Measurements from ENCODE around the gene TMEM131L.
"Not testable (repeated sequence)": the region's sequence is repeated elsewhere in the genome, so short reads cannot be mapped to it uniquely, and the experiment has no call there.

TMEM131L gene

GRCh38 chr4:153464068-153464467 lies 2.1 kb upstream of the TMEM131L start:
- TF ChIP-seq CTCF (conservative IDR thresholded peaks at IDR 0.05; ENCODE audit: low read depth, low read length), result no peak
- DNase-seq (ENCODE audit: low read depth), result no peak
- H3K4me3 ChIP-seq (ENCODE audit: low read depth, low read length), result no peak overlapping the region

- no peak for TF ChIP-seq CTCF (conservative IDR thresholded peaks at IDR 0.05; ENCODE audit: low read depth, low read length)
- H3K4me3 ChIP-seq (ENCODE audit: low read depth, low read length), result no peak overlapping the region
- DNase-seq (ENCODE audit: low read depth), result no peak
These were observed 1.0 kb upstream of the TMEM131L start for GRCh38 chr4:153465140-153465539.

- peak; percentile 70 for DNase-seq (ENCODE audit: low read depth)
- H3K4me3 ChIP-seq (ENCODE audit: low read depth, low read length), result peak overlapping the region; percentile 88
- TF ChIP-seq CTCF (conservative IDR thresholded peaks at IDR 0.05; ENCODE audit: low read depth, low read length), result peak; percentile 39
These were observed 512 bp upstream of the TMEM131L start for GRCh38 chr4:153465615-153466080.

GRCh38 chr4:153466949-153467896 lies 1.1 kb downstream of the TMEM131L start:
- peak overlapping the region; percentile 88 for H3K4me3 ChIP-seq (ENCODE audit: low read depth, low read length)
- no peak for DNase-seq (ENCODE audit: low read depth)
- TF ChIP-seq CTCF (conservative IDR thresholded peaks at IDR 0.05; ENCODE audit: low read depth, low read length), result no peak

- no peak for TF ChIP-seq CTCF (conservative IDR thresholded peaks at IDR 0.05; ENCODE audit: low read depth, low read length)
- peak overlapping the region; percentile 88 for H3K4me3 ChIP-seq (ENCODE audit: low read depth, low read length)
- DNase-seq (ENCODE audit: low read depth), result no peak
These were observed 1.7 kb downstream of the TMEM131L start for GRCh38 chr4:153467897-153468262.

- no peak for TF ChIP-seq CTCF (conservative IDR thresholded peaks at IDR 0.05; ENCODE audit: low read depth, low read length)
- DNase-seq (ENCODE audit: low read depth), result no peak
- peak overlapping the region; percentile 1 for H3K4me3 ChIP-seq (ENCODE audit: low read depth, low read length)
These were observed 2.4 kb downstream of the TMEM131L start for GRCh38 chr4:153468587-153468986.

GRCh38 chr4:153469031-153469430 lies 2.9 kb downstream of the TMEM131L start:
- no peak for TF ChIP-seq CTCF (conservative IDR thresholded peaks at IDR 0.05; ENCODE audit: low read depth, low read length)
- DNase-seq (ENCODE audit: low read depth), result no peak
- H3K4me3 ChIP-seq (ENCODE audit: low read depth, low read length), result peak overlapping the region; percentile 1

- H3K4me3 ChIP-seq (ENCODE audit: low read depth, low read length); DNase-seq (ENCODE audit: low read depth): not testable (repeated sequence)
These were observed 5.0 kb downstream of the TMEM131L start for GRCh38 chr4:153471071-153471697.

Data from choroid plexus epithelial cell (primary cell).